CD4-positive, alpha-beta T cell (primary cell): Measurements from ENCODE around the gene TNS3. TPM values are rescaled to one million over a fixed set of nuclear protein-coding genes. Genes with fewer than 3 reads are reported as not detected.
A peak's percentile ranks its signal among the peaks of the same experiment; 100 is the strongest.

Experiments
- ATAC-seq: fragments of 200-7000 bp; cut with Tn5 transposase; one replicate; pipeline ENCODE4 v1.10.0; 2022; ENCODE audit warnings: mild to moderate bottlenecking; ENCODE audit not compliant: poor library complexity
- CTCF ChIA-PET: fragments of 350-600 bp; sonication (Branson Sonifier 250); formaldehyde crosslinking; loops from one replicate; lab custom pipeline; 2021; ENCODE audit warnings: antibody characterized with exemption, inconsistent platforms; lab: Charles Lee
- POLR2A ChIA-PET: fragments of 350-600 bp; sonication (Branson Sonifier 250); formaldehyde crosslinking; loops from one replicate; lab custom pipeline; 2021; ENCODE audit warnings: antibody characterized with exemption, inconsistent platforms; lab: Charles Lee
- DNase-seq, 14 experiments: peaks; one replicate each; pipeline ENCODE4 v3.0.0-alpha.2; 2013 to 2020; ENCODE audit warnings: mixed read lengths in 2 of 14
- H3K27ac ChIP-seq, 2 donors: one replicate each; pipeline versions ENCODE4 v1.5.1 to v1.7.0; 2013; ENCODE audit warnings: low read length in 2 of 2, low read depth in 1 of 2, mild to moderate bottlenecking in 1 of 2
- H3K27me3 ChIP-seq, 2 experiments: 1 replicate in 1 of 2; 2 replicates in 1 of 2; pipeline versions ENCODE4 v1.6.1 to v1.7.0; 2013; ENCODE audit warnings: low read length in 2 of 2, control low read depth in 1 of 2, mild to moderate bottlenecking in 1 of 2, moderate library complexity in 1 of 2; ENCODE audit not compliant: insufficient read depth in 2 of 2, control insufficient read depth in 1 of 2
- H3K36me3 ChIP-seq: one replicate; pipeline ENCODE4 v1.6.1; 2013; ENCODE audit warnings: low read length, control low read depth; ENCODE audit not compliant: insufficient read depth
- H3K4me1 ChIP-seq: one replicate; pipeline ENCODE4 v1.6.1; 2013; ENCODE audit warnings: low read length, control low read depth; ENCODE audit not compliant: insufficient read depth
- H3K4me3 ChIP-seq: one replicate; pipeline ENCODE4 v1.5.1; 2013; ENCODE audit warnings: mild to moderate bottlenecking, low read length, moderate library complexity
- H3K9me3 ChIP-seq, 2 experiments: 1 replicate in 1 of 2; 2 replicates in 1 of 2; pipeline versions ENCODE4 v1.6.1 to v1.7.0; 2013; ENCODE audit warnings: low read length in 2 of 2, mild to moderate bottlenecking in 2 of 2, control low read depth in 1 of 2, moderate library complexity in 1 of 2; ENCODE audit not compliant: control insufficient read depth in 1 of 2, insufficient read depth in 1 of 2
- H3K27ac Mint-ChIP-seq: one replicate; pipeline ENCODE4 v1.8.0; 2020; ENCODE audit warnings: mixed read lengths
- H3K27me3 Mint-ChIP-seq: one replicate; pipeline ENCODE4 v1.8.0; 2021; ENCODE audit warnings: mixed read lengths
- H3K36me3 Mint-ChIP-seq: one replicate; pipeline ENCODE4 v1.8.0; 2021; ENCODE audit warnings: low read depth, mixed read lengths
- H3K4me1 Mint-ChIP-seq: one replicate; pipeline ENCODE4 v1.8.0; 2021; ENCODE audit warnings: low read depth, mixed read lengths
- H3K4me3 Mint-ChIP-seq: one replicate; pipeline ENCODE4 v1.8.0; 2020; ENCODE audit warnings: mild to moderate bottlenecking, mixed read lengths
- H3K9me3 Mint-ChIP-seq: one replicate; pipeline ENCODE4 v1.8.0; 2020; ENCODE audit warnings: mixed read lengths
- intact Hi-C, 2 experiments: fragments of 100-400 bp; cut with DNase I in 1 of 2; cut with micrococcal nuclease in 1 of 2; formaldehyde crosslinking; loops; one replicate each; pipeline versions ENCODE4 v1.15.1 to v1.9.0; 2023 to 2025; cut with DNase I, micrococcal nuclease
- total RNA-seq, 174 experiments: library from RNA in 2 of 174; stranded (reverse) in 2 of 174; gene quantifications; one replicate each; pipeline ENCODE4 v1.2.3 and lab custom pipeline; 2021 to 2026
- TF ChIP-seq, protein P1 (sequence below): fragments of 200-600 bp; IDR thresholded peaks from one replicate; pipeline ENCODE4 v1.8.0; 2022; ENCODE audit warnings: antibody characterized with exemption, mild to moderate bottlenecking

TNS3 gene
- total RNA-seq, 2 experiments from 2014 or later = 0.16 to 0.47 TPM

DNA sequence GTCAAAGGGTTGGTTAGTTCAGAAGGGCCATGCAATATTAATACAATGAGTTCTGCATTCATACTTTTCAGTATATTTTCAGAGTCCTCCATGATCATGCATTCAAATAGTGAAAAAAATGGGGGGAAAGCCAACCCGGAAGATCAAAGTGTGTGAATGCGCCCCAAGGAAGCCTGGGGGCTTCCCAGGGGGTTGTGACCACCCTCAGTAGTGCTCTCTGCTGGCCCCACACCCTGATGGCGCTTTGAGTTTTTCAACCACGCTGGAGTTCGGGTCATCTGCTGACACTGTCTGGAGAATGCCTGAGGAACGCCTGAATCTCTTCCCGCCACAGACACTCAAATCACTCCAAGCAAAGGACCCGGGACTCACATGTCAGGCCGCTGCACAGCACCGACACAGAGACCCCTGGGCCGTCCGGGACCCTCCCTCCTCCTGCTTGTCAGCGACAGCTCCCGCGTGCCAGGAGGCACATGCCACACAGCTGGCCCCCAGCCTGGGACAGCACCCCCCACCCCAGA lies 1.0 kb downstream of the TNS3 start:
- Mint-ChIP-seq H3K4me1 (no peaks in the 10 kb centered on the region), H3K36me3 (no peaks in the 10 kb centered on the region), H3K4me3 (no peak overlapping the region), H3K27me3 (peaks cover 45% of the 10 kb centered on the region), H3K27ac (no peak overlapping the region), H3K9me3 (peaks cover 2% of the 10 kb centered on the region)
- Histone ChIP-seq H3K4me3 (peak overlapping the region; percentile 24), H3K27ac (no peak overlapping the region), H3K4me1 (no peaks in the 10 kb centered on the region), H3K9me3 (peaks cover 0 to 39% of the 10 kb centered on the region in 2 experiments), H3K36me3 (no peaks in the 10 kb centered on the region), H3K27me3 (peaks cover 3 to 10% of the 10 kb centered on the region in 2 experiments)
- CTCF ChIA-PET = no interaction called here
- ATAC-seq = no peak
- TF ChIP-seq, protein P1, sequence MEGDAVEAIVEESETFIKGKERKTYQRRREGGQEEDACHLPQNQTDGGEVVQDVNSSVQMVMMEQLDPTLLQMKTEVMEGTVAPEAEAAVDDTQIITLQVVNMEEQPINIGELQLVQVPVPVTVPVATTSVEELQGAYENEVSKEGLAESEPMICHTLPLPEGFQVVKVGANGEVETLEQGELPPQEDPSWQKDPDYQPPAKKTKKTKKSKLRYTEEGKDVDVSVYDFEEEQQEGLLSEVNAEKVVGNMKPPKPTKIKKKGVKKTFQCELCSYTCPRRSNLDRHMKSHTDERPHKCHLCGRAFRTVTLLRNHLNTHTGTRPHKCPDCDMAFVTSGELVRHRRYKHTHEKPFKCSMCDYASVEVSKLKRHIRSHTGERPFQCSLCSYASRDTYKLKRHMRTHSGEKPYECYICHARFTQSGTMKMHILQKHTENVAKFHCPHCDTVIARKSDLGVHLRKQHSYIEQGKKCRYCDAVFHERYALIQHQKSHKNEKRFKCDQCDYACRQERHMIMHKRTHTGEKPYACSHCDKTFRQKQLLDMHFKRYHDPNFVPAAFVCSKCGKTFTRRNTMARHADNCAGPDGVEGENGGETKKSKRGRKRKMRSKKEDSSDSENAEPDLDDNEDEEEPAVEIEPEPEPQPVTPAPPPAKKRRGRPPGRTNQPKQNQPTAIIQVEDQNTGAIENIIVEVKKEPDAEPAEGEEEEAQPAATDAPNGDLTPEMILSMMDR = no peak
- no peak for DNase-seq
- intact Hi-C loops = no loop called here
- POLR2A ChIA-PET = no interaction called here

DNA sequence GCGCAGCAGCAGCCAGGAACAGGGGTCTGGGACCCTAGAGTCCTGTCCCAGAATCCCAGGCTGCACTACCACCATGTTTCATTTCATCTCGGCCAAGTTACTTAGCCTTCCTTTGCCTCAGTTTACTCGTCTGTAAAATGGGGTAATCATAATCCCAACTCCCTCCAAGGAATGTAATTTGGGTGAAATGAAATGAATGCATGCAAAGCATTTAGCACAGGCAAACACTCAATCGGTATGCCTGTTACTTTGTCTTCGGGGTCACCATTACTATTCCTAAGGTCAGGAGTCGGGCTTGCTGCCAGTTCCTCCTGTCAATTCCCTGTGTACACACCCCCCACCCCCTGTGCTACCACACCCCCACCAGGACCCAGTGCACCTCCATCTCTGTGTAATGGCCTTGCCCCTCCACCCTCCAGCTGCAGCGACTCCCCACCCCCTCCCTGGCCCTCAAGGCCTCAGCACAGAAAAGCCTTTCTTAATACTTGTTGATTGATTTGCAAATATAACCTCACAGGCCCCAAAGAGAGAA lies 1.7 kb downstream of the TNS3 start:
- Mint-ChIP-seq H3K27me3 (peaks cover 45% of the 10 kb centered on the region), H3K27ac (no peak overlapping the region), H3K4me1 (no peaks in the 10 kb centered on the region), H3K4me3 (no peak overlapping the region), H3K9me3 (peaks cover 2% of the 10 kb centered on the region), H3K36me3 (no peaks in the 10 kb centered on the region)
- no peak overlapping the region for H3K27ac ChIP-seq
- ATAC-seq = no peak
- DNase-seq = no peak
- H3K36me3 ChIP-seq = no peaks in the 10 kb centered on the region
- H3K4me3 ChIP-seq = no peak overlapping the region
- intact Hi-C loops = no loop called here
- peaks cover 3 to 10% of the 10 kb centered on the region in 2 experiments for H3K27me3 ChIP-seq
- peaks cover 0 to 37% of the 10 kb centered on the region in 2 experiments for H3K9me3 ChIP-seq
- no peaks in the 10 kb centered on the region for H3K4me1 ChIP-seq
- TF ChIP-seq, protein P1 = no peak
- ChIA-PET POLR2A (no interaction called here), CTCF (no interaction called here)

DNA sequence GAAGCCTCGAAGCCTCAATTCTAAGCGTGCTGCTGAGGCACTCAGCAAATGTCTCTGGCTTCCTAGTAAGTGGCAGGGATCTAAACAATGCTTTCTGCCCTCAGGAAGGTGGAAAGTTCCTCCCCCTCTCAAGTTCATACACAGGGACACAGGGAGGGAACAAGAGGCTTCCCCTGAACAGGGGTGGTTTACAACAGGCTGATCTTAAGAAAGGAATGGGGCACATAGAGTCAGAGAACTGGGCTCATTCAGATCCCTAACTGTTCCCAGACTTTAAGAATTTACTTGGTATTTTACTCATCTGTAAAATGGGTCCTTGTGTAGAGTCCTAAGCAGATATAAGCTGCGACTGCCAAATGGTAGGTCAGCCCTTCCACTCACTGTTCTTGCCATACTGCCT lies 2.5 kb downstream of the TNS3 start:
- ChIA-PET POLR2A (no interaction called here), CTCF (no interaction called here)
- Mint-ChIP-seq H3K27me3 (peaks cover 42% of the 10 kb centered on the region), H3K36me3 (no peaks in the 10 kb centered on the region), H3K9me3 (no peaks in the 10 kb centered on the region), H3K4me1 (no peaks in the 10 kb centered on the region), H3K27ac (no peak overlapping the region), H3K4me3 (no peak overlapping the region)
- intact Hi-C loops = no loop called here
- peaks cover 3 to 10% of the 10 kb centered on the region in 2 experiments for H3K27me3 ChIP-seq
- TF ChIP-seq, protein P1 = no peak
- H3K9me3 ChIP-seq = peaks cover 0 to 32% of the 10 kb centered on the region in 2 experiments
- DNase-seq = no peak
- no peak overlapping the region for H3K27ac ChIP-seq
- no peak overlapping the region for H3K4me3 ChIP-seq
- ATAC-seq = no peak
- H3K4me1 ChIP-seq = no peaks in the 10 kb centered on the region
- H3K36me3 ChIP-seq = no peaks in the 10 kb centered on the region
